ENCODE measurements around the gene POR. TPM values are rescaled to one million over a fixed set of nuclear protein-coding genes. Genes with fewer than 3 reads are reported as not detected.
"Not testable (repeated sequence)": the region's sequence is repeated elsewhere in the genome, so short reads cannot be mapped to it uniquely, and the experiment has no call there.

Gene POR
- total and polyA plus RNA-seq, 7 experiments from 2014 or later = 41.6 to 72.3 (median 69.2) TPM

DNA sequence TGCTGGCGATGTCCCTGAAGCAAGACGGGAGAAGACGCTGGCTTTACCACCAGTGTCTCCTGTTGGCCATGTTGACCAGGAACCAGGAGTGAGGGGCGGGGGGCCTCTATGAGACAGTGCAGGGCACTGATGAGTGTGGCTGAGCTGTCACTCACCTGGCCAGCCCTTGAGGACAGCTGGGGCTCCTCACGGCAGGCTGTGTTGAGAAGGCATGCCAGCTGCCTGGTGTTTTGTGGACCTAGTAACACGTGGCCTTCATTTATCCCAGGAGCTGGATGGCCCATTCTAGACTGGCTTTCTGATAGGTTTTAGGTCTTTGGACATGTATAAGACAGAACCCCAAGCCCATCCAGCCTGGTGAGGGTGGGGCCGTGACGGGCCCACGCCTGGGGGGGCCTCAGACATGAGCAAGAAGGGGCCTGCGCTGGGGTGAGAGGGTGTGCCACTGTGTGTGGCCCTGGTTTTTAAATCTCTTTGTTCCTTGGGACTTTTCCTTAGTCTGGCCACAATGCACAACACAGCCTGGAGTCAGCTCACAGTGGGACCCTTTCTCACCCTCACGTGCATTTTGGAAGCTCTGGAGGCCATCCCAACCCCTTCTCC, 25.6 kb upstream of the POR start:
- Mint-ChIP-seq H3K27me3 (no peaks in the 10 kb centered on the region), H3K9me3 (no peaks in the 10 kb centered on the region), H3K4me3 (no peak overlapping the region), H3K36me3 (peaks cover 0 to 21% (median 3%) of the 10 kb centered on the region in 5 donors), H3K4me1 (peaks cover 0 to 5% (median 3%) of the 10 kb centered on the region in 7 donors), H3K27ac (peak overlapping the region in 2 of 9 donors; percentile 23 to 38)
- CTCF ChIA-PET = no interaction called here
- no peak overlapping the region for H3K4me3 ChIP-seq (ENCODE audit: low read length)
- POLR2A ChIA-PET = no interaction called here
- intact Hi-C loops (cut with micrococcal nuclease) = no loop called here
- no peaks in the 10 kb centered on the region for H3K27me3 ChIP-seq (ENCODE audit: control insufficient read depth in 2 of 2, insufficient read depth in 2 of 2, low read length in 2 of 2)
- H3K36me3 ChIP-seq (ENCODE audit: control insufficient read depth in 2 of 3, insufficient read depth in 3 of 3, low read length in 3 of 3) = peaks cover 0 to 50% (median 9%) of the 10 kb centered on the region in 3 experiments
- no peaks in the 10 kb centered on the region for H3K4me1 ChIP-seq (ENCODE audit: control insufficient read depth in 2 of 2, insufficient read depth in 2 of 2, low read length in 2 of 2)
- H3K27ac ChIP-seq (ENCODE audit: low read depth, low read length) = no peak overlapping the region
- DNase-seq (no peak), ATAC-seq (peak; percentile 3)
- no peaks in the 10 kb centered on the region for H3K9me3 ChIP-seq (ENCODE audit: control insufficient read depth in 2 of 3, low read length in 3 of 3)

GRCh38 chr7:75889826-75890225, 25.1 kb upstream of the POR start:
- peaks cover 0 to 5% (median 3%) of the 10 kb centered on the region in 7 donors for H3K4me1 Mint-ChIP-seq
- H3K36me3 Mint-ChIP-seq = peaks cover 0 to 17% (median 3%) of the 10 kb centered on the region in 5 donors
- H3K27me3 Mint-ChIP-seq = no peaks in the 10 kb centered on the region
- no peak overlapping the region for H3K27ac Mint-ChIP-seq
- H3K4me3 Mint-ChIP-seq = no peak overlapping the region
- ATAC-seq (no peak), DNase-seq (no peak)
- no peak overlapping the region for H3K27ac ChIP-seq (ENCODE audit: low read depth, low read length)
- H3K36me3 ChIP-seq (ENCODE audit: control insufficient read depth in 2 of 3, insufficient read depth in 3 of 3, low read length in 3 of 3) = peaks cover 0 to 45% (median 5%) of the 10 kb centered on the region in 3 experiments
- H3K4me1 ChIP-seq (ENCODE audit: control insufficient read depth in 2 of 2, insufficient read depth in 2 of 2, low read length in 2 of 2) = no peaks in the 10 kb centered on the region
- no peaks in the 10 kb centered on the region for H3K9me3 ChIP-seq (ENCODE audit: control insufficient read depth in 2 of 3, low read length in 3 of 3)
- no peaks in the 10 kb centered on the region for H3K9me3 Mint-ChIP-seq
- no peak overlapping the region for H3K4me3 ChIP-seq (ENCODE audit: low read length)
- ChIA-PET CTCF (no interaction called here), POLR2A (interaction anchor here (0.9 kb wide), 1 partner anchor 20 kb away, joined by 3 read pairs; no protein-coding TSS in a partner anchor)
- intact Hi-C loops (cut with micrococcal nuclease) = no loop called here
- no peaks in the 10 kb centered on the region for H3K27me3 ChIP-seq (ENCODE audit: control insufficient read depth in 2 of 2, insufficient read depth in 2 of 2, low read length in 2 of 2)

GRCh38 chr7:75891237-75891636, 23.7 kb upstream of the POR start:
- H3K27me3 ChIP-seq (ENCODE audit: control insufficient read depth in 2 of 2, insufficient read depth in 2 of 2, low read length in 2 of 2); H3K4me3 Mint-ChIP-seq; H3K9me3 ChIP-seq (ENCODE audit: control insufficient read depth in 2 of 3, low read length in 3 of 3); H3K27me3 Mint-ChIP-seq; H3K27ac ChIP-seq (ENCODE audit: low read depth, low read length); DNase-seq; CTCF ChIA-PET; H3K4me3 ChIP-seq (ENCODE audit: low read length); H3K27ac Mint-ChIP-seq; H3K4me1 Mint-ChIP-seq; ATAC-seq; intact Hi-C loops (cut with micrococcal nuclease); H3K36me3 Mint-ChIP-seq; H3K4me1 ChIP-seq (ENCODE audit: control insufficient read depth in 2 of 2, insufficient read depth in 2 of 2, low read length in 2 of 2); H3K9me3 Mint-ChIP-seq: not testable (repeated sequence)
- H3K36me3 ChIP-seq (ENCODE audit: control insufficient read depth in 2 of 3, insufficient read depth in 3 of 3, low read length in 3 of 3) = peaks cover 0 to 31% (median 3%) of the 10 kb centered on the region in 3 experiments
- POLR2A ChIA-PET = interaction anchor here (1.0 kb wide), 1 partner anchor 25 kb away, joined by 4 read pairs; no protein-coding TSS in a partner anchor

DNA sequence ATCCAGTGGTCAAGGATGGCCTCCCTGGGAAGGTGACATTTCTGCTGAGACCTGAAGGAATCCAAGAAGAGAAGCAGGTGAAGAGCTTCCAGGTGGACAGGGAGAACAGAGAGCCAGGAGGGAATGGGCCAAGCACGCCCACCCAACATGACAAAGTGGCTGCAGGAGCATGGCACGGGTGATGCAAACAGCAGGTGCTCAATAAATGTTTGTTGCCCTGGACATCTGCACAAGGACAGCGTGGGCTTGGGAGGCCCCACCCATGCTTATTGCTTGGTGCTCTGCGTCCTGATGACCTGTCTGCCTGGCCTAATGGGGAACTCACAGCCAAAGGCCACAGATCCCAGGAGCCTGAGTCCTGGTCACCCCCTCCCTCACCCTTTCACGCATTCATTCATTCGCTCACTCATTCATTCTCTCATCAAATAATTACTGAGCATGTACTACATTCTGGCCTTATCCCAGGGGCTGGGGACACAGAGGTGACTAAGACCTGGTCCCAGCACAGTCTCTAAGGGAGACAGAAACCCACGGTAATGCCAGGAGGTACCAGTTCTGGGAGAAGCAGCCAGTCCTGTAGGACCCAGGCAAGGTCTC, 23.0 kb upstream of the POR start:
- Mint-ChIP-seq H3K4me1 (peaks cover 0 to 5% (median 3%) of the 10 kb centered on the region in 7 donors), H3K36me3 (peaks cover 0 to 9% (median 3%) of the 10 kb centered on the region in 5 donors), H3K27ac (peak overlapping the region in 1 of 9 donors; percentile 14), H3K9me3 (no peaks in the 10 kb centered on the region), H3K27me3 (no peaks in the 10 kb centered on the region), H3K4me3 (no peak overlapping the region)
- Histone ChIP-seq H3K27ac (ENCODE audit: low read depth, low read length) (no peak overlapping the region), H3K4me3 (ENCODE audit: low read length) (no peak overlapping the region), H3K27me3 (ENCODE audit: control insufficient read depth in 2 of 2, insufficient read depth in 2 of 2, low read length in 2 of 2) (no peaks in the 10 kb centered on the region), H3K4me1 (ENCODE audit: control insufficient read depth in 2 of 2, insufficient read depth in 2 of 2, low read length in 2 of 2) (no peaks in the 10 kb centered on the region), H3K9me3 (ENCODE audit: control insufficient read depth in 2 of 3, low read length in 3 of 3) (no peaks in the 10 kb centered on the region), H3K36me3 (ENCODE audit: control insufficient read depth in 2 of 3, insufficient read depth in 3 of 3, low read length in 3 of 3) (peaks cover 0 to 24% (median 3%) of the 10 kb centered on the region in 3 experiments)
- intact Hi-C loops (cut with micrococcal nuclease) = no loop called here
- ChIA-PET POLR2A (no interaction called here), CTCF (no interaction called here)
- ATAC-seq = no peak
- DNase-seq = no peak

- Mint-ChIP-seq H3K4me1 (peaks cover 0 to 5% (median 3%) of the 10 kb centered on the region in 7 donors), H3K27ac (peak overlapping the region in 3 of 9 donors; percentile 6 to 23 (median 19)), H3K4me3 (no peak overlapping the region), H3K9me3 (no peaks in the 10 kb centered on the region), H3K27me3 (no peaks in the 10 kb centered on the region), H3K36me3 (peaks cover 0 to 9% (median 3%) of the 10 kb centered on the region in 5 donors)
- H3K36me3 ChIP-seq (ENCODE audit: control insufficient read depth in 2 of 3, insufficient read depth in 3 of 3, low read length in 3 of 3) = peaks cover 0 to 21% (median 3%) of the 10 kb centered on the region in 3 experiments
- ATAC-seq = no peak
- CTCF ChIA-PET = no interaction called here
- H3K27ac ChIP-seq (ENCODE audit: low read depth, low read length) = no peak overlapping the region
- no peaks in the 10 kb centered on the region for H3K27me3 ChIP-seq (ENCODE audit: control insufficient read depth in 2 of 2, insufficient read depth in 2 of 2, low read length in 2 of 2)
- DNase-seq = no peak
- no peaks in the 10 kb centered on the region for H3K4me1 ChIP-seq (ENCODE audit: control insufficient read depth in 2 of 2, insufficient read depth in 2 of 2, low read length in 2 of 2)
- POLR2A ChIA-PET = no interaction called here
- H3K9me3 ChIP-seq (ENCODE audit: control insufficient read depth in 2 of 3, low read length in 3 of 3) = no peaks in the 10 kb centered on the region
- intact Hi-C loops (cut with micrococcal nuclease) = no loop called here
- no peak overlapping the region for H3K4me3 ChIP-seq (ENCODE audit: low read length)
These were observed 22.2 kb upstream of the POR start for GRCh38 chr7:75892634-75893272.

- no peaks in the 10 kb centered on the region for H3K27me3 ChIP-seq (ENCODE audit: control insufficient read depth in 2 of 2, insufficient read depth in 2 of 2, low read length in 2 of 2)
- no peak overlapping the region for H3K27ac ChIP-seq (ENCODE audit: low read depth, low read length)
- H3K9me3 ChIP-seq (ENCODE audit: control insufficient read depth in 2 of 3, low read length in 3 of 3) = no peaks in the 10 kb centered on the region
- H3K4me1 ChIP-seq (ENCODE audit: control insufficient read depth in 2 of 2, insufficient read depth in 2 of 2, low read length in 2 of 2) = no peaks in the 10 kb centered on the region
- ATAC-seq (no peak), DNase-seq (no peak)
- intact Hi-C loops (cut with micrococcal nuclease) = no loop called here
- Mint-ChIP-seq H3K27me3 (no peaks in the 10 kb centered on the region), H3K36me3 (no peaks in the 10 kb centered on the region), H3K4me1 (no peaks in the 10 kb centered on the region), H3K9me3 (no peaks in the 10 kb centered on the region), H3K27ac (no peak overlapping the region), H3K4me3 (no peak overlapping the region)
- H3K4me3 ChIP-seq (ENCODE audit: low read length) = no peak overlapping the region
- ChIA-PET CTCF (no interaction called here), POLR2A (interaction anchor here (1.0 to 1.2 kb wide), 2 partner anchors 17 to 18 kb away, joined by 4 read pairs; partner anchors contain the start of gene POR)
- no peaks in the 10 kb centered on the region for H3K36me3 ChIP-seq (ENCODE audit: control insufficient read depth in 2 of 3, insufficient read depth in 3 of 3, low read length in 3 of 3)
These were observed 18.1 kb upstream of the POR start for GRCh38 chr7:75896803-75897327.

Data from naive thymus-derived CD4-positive, alpha-beta T cell (primary cell).